ENCODE results near the gene LRP6.

LRP6 gene

DNA sequence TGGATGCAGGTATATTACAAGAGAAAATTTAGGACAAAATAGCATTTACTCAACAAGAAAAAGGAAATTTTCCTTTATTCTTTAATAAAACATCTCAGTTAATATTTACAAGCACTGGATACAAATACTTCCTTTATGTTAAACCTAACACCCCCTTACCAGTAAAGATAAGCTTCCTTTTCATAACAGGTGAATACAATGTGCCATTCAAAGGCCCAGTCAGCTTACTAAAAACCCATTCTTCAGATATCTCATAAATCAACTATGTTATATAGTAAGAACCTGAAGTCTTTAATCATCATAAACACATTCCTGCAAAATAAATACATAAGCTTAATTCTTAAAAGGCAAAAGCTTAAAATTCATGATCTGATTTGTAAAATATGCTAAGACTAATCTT lies 52.6 kb downstream of the LRP6 start:
- no peak for DNase-seq

DNA sequence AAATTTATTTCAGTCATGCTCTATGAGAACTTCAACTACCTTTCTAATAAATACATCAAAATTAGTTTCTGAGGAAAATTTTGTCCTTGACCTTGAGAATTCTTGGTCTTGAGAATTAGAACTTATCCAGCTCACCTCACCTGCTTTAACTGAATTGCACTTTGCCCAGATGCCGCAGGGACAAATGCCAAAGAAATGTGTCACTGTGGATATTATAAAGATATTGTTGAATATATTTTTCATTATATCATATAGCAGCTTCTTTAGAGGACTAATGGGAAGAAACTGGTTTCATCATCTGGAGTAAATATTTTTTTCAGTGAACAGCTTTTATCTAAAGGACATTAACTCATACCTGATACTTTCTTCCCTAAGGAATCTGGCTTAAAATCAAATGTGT lies 54.1 kb downstream of the LRP6 start:
- no peak for DNase-seq

DNA sequence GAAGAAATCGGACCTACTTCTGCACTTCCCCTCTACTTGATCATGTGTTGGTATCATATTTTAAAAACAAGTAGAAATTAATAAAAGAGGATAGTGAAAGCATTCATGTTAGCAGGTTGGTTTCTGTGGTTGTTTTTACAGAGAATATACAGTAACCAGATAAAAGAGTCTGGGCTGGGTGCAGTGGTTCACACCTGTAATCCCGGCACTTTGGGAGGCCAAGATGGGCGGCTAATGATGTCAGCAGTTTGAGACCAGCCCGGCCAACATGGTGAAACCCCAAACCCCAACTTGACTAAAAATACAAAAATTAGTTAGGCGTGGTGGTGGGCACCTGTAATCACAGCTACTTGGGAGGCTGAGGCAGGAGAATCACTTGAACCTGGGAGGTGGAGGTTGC lies 55.9 kb downstream of the LRP6 start:
- no peak for DNase-seq

DNA sequence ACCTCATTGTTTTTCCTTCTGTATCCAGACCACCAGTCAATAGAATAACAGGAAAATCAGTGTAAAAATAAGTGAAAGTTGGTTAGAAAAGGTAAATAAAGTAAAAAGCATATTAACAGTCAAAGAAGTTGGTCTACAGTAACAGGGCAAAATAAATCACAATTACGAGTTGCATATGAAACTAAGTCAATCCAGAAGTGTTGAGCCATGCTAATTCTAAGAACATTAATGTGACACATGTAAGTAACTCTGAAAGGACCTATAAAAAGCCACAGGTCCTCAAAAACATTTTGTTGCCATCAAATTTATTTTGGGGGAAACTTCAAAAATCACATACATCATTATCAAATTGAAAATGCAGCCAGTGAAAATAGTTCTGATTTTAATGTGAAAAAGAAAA lies 56.4 kb downstream of the LRP6 start:
- no peak for DNase-seq

GRCh38 chr12:12209675-12210074 lies 57.2 kb downstream of the LRP6 start:
- DNase-seq = no peak

GRCh38 chr12:12209043-12209442 lies 57.8 kb downstream of the LRP6 start:
- DNase-seq = no peak

GRCh38 chr12:12207746-12208145 lies 59.1 kb downstream of the LRP6 start:
- DNase-seq = no peak

GRCh38 chr12:12206776-12207388 lies 60.0 kb downstream of the LRP6 start:
- no peak for DNase-seq

DNA sequence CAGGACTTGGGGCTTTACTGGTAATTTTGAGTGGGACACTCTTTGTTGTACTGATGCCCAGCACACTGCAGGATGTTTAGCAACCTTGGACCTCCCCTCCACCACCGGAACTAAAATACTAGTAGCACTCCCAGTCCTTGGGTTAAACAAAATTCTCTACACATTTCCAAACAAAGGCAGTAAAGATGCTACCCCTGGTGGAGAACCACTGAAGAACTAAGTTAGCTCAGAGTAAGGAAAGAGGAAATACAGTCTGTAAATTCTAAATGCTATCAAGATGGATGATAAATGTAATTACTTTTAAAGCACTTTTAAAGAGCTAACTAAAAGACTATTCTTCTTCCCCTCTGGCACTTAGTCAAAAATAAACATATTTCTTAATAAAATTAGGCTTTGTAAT lies 64.1 kb downstream of the LRP6 start:
- DNase-seq = no peak

- no peak for DNase-seq
Observed at GRCh38 chr12:12202105-12202504, 64.7 kb downstream of the LRP6 start.

GRCh38 chr12:12201274-12201758 lies 65.5 kb downstream of the LRP6 start:
- DNase-seq = no peak

- DNase-seq = no peak
Observed at GRCh38 chr12:12200363-12200762, 66.5 kb downstream of the LRP6 start.

DNA sequence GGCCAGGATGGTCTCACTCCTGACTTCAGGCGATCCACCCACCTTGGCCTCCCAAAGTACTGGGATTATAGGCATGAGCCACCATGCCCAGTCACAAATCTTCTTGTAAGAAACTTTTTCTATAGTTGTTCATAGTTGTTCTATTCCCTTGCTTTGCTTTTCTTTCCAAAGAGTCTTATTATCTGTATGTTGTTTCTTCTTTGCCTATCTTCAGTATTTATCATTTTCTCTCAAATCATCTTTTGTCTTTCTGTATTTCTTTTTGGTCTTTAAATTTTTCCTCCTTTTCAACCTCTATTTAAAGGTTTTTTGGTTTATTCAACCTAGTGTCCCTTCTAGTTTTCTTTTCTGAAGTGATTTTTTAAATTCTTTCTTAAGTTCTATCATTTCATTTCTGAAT lies 68.7 kb downstream of the LRP6 start:
- DNase-seq = no peak

DNA sequence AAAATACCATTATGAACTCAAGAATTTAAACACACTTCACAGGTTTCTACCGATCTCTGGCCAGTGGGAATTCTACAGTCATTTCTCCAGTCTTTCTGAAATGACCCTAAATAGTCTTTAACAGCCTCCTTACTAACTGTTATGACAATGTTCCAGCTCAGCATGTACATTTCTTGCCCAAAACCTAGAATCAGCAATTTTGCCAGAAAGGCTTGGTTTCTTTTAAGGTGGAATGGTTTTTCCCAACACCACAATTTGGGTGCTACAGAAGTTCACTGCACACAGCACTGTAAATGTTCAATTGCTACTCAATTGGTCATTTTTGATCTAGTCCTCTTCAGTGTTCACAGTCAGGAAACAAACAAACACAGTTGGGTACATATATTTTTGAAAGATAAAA lies 69.7 kb downstream of the LRP6 start:
- no peak for DNase-seq

DNA sequence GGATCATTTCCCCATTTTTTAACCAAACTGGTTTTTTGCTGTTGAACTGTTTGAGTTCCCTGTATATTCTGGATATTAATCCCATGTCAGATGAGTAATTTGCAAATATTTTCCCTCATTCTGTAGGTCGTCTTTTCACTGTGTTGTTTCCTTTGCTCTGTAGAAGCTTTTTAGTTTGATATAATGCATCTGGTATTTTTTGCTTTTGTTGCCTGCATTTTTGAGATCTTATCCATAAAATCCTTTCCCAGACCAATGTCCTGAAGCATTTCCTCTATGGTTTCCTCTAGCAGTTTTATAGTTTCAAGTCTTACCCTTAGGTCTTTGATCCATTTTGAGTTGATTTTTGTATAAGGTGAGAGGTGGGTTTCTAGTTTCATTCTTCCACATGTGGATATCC lies 71.3 kb downstream of the LRP6 start:
- no peak for DNase-seq

- DNase-seq = no peak
Observed at GRCh38 chr12:12195081-12195480, 71.8 kb downstream of the LRP6 start.

GRCh38 chr12:12194206-12194605 lies 72.6 kb downstream of the LRP6 start:
- no peak for DNase-seq

GRCh38 chr12:12191008-12191407 lies 75.8 kb downstream of the LRP6 start:
- DNase-seq = no peak

- no peak for DNase-seq
Observed at GRCh38 chr12:12190087-12190809, 76.6 kb downstream of the LRP6 start.

DNA sequence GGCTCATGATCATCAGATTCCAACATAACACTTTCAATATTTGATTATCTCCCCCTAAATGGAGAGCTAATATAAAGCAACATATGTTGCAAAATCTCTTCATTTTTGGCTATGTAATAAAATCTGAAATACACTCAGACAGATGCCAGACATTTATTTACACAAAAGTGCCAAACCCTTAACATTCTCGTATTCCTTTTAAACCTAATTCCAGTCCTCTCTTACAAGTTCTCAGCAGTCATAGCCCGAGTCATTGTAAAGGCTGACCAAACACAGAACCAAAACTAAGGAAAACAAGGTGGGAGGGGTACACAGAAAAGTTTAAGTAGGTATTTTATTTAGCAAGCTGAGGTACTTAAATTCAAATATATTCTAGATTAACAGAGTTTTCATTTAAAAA lies 81.4 kb downstream of the LRP6 start:
- DNase-seq = no peak

- no peak for DNase-seq
Observed at GRCh38 chr12:12182703-12183365, 84.0 kb downstream of the LRP6 start.

DNA sequence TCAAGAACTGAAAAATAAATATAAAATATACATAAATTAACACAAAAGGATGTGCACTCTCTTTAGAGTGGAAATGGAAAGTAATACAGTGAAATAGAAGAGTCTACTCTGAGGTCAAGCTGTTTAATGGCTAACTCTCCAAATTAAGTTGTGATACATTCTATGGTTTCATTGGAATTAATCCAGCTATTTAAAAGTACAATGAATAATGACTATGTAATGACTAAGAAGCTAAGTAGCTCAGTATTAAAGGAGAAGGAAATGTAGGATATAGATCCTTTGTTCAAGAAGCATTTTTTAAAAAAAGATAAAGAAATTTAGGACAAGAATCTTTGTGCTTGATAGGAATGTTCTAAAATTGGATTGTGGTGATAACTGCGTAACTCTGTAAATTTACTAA lies 85.3 kb downstream of the LRP6 start:
- no peak for DNase-seq

GRCh38 chr12:12180575-12180974 lies 86.3 kb downstream of the LRP6 start:
- DNase-seq = no peak

GRCh38 chr12:12180136-12180535 lies 86.7 kb downstream of the LRP6 start:
- no peak for DNase-seq

Measured in DMS 273 treated with DMSO at 0.1 percent for 48 hours (cell line).